ENCODE data around the gene TRANK1. TPM values are rescaled to one million over a fixed set of nuclear protein-coding genes. Genes with fewer than 3 reads are reported as not detected.

The TRANK1 gene
- total and polyA plus RNA-seq, 2 of the 4 experiments (the other 2 are of a cell fraction): 7.9 to 12.7 TPM

GRCh38 chr3:36877930-36878685 is 66.7 kb downstream of the TRANK1 start:
- Histone ChIP-seq H2BK20ac (ENCODE audit: low read depth, low read length) (no peak overlapping the region), H3K9me3 (ENCODE audit: control insufficient read depth, insufficient read depth, low read length) (no peaks in the 10 kb centered on the region), H3K9me1 (ENCODE audit: insufficient read depth, low read length) (no peaks in the 10 kb centered on the region), H2BK5ac (ENCODE audit: low read depth, low read length, poor library complexity, severe bottlenecking) (no peak overlapping the region), H2AK5ac (ENCODE audit: low read depth, low read length) (no peak overlapping the region), H2AK9ac (replicated peaks; ENCODE audit: low read depth, low read length, poor library complexity) (no peak overlapping the region), H3K4me2 (ENCODE audit: low read depth, low read length) (no peak overlapping the region), H3K4me1 (ENCODE audit: control insufficient read depth, insufficient read depth, low read length) (no peaks in the 10 kb centered on the region), H4K20me1 (ENCODE audit: insufficient read depth, low read length) (no peaks in the 10 kb centered on the region), H3K27ac (ENCODE audit: insufficient read depth, low read length) (no peak overlapping the region), H3K79me1 (ENCODE audit: low read depth in 1 of 2, low read length in 2 of 2) (no peaks in the 10 kb centered on the region), H4K91ac (ENCODE audit: insufficient read depth, low read depth, low read length) (no peak overlapping the region), H2AFZ (replicated peaks; ENCODE audit: low read length, poor library complexity) (no peak overlapping the region), H3K14ac (replicated peaks; ENCODE audit: low read depth, low read length) (no peak overlapping the region), H3K27me3 (ENCODE audit: control insufficient read depth, insufficient read depth, low read length) (no peaks in the 10 kb centered on the region), H3K56ac (ENCODE audit: extremely low read depth, insufficient read depth, low read length) (no peak overlapping the region), H2BK15ac (ENCODE audit: low read depth, low read length) (no peak overlapping the region), H3K36me3 (ENCODE audit: control insufficient read depth, insufficient read depth, low read length) (no peaks in the 10 kb centered on the region), H3K18ac (ENCODE audit: low read depth, low read length) (no peak overlapping the region), H3K23ac (ENCODE audit: low read depth, low read length) (no peak overlapping the region), H2BK120ac (ENCODE audit: low read depth, low read length) (no peak overlapping the region), H4K8ac (ENCODE audit: low read depth in 2 of 2, low read length in 2 of 2) (no peak overlapping the region), H3K4me3 (ENCODE audit: insufficient read depth, low read depth, low read length) (no peak overlapping the region), H3K4ac (ENCODE audit: low read depth, low read length) (no peak overlapping the region), H3K9ac (ENCODE audit: low read depth, low read length) (no peak overlapping the region), H4K5ac (ENCODE audit: low read depth, low read length) (no peak overlapping the region)
- no peak for DNase-seq
- intact Hi-C loops (cut with micrococcal nuclease) (no loop called here), dilution Hi-C loops (cut with HindIII; ENCODE audit: low sequenced_read_pairs, unreplicated experiment) (no loop called here), in situ Hi-C loops (cut with MboI; ENCODE audit: low sequenced_read_pairs) (no loop called here)
- ChIA-PET POLR2A (ENCODE audit: unreplicated experiment) (no interaction called here), CTCF (no interaction called here)
- BruUV-seq (replicated peaks): no TSS peak
- TF ChIP-seq ELK1 (IDR thresholded peaks at IDR 0.05; ENCODE audit: borderline replicate concordance, low read depth, low read length) (no peak), NFE2L2 (IDR thresholded peaks at IDR 0.05; ENCODE audit: low read depth, low read length) (no peak), MAZ (IDR thresholded peaks at IDR 0.05; ENCODE audit: borderline replicate concordance, low read depth, low read length) (no peak), RFX5 (IDR thresholded peaks at IDR 0.05; ENCODE audit: low read depth, low read length) (no peak), POLR2A (IDR thresholded peaks at IDR 0.05; ENCODE audit: low read depth, low read length) (no peak), BHLHE40 (IDR thresholded peaks at IDR 0.05; ENCODE audit: low read depth, low read length) (no peak), SMC3 (IDR thresholded peaks at IDR 0.05; ENCODE audit: low read depth, low read length) (no peak)
- 83% methylated on average over 1 of the region's 9 CpGs; no CpG with 5 or more reads in 1 of the 2 experiments for WGBS, 2 experiments (ENCODE audit: extremely low coverage in 2 of 2, insufficient read length in 1 of 2)
- ATAC-seq (ENCODE audit: low read depth): no peak

Data from IMR-90 (cell line).